ENCODE data around the gene LARP4B.

DNA sequence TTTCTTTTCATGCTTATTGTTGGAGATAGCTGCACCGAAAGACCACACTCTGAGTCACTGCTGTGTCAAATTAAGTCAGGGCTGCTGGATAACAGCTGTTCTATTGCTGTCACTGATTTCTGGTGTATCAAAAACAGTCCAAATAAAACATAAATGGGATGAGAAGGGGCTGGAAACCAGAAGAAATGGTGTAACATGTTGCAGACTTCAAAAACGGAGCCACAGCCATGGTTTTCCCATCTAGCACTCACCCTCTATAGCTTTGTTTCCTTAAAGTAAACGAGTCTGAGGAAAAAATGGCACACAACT, 138.8 kb downstream of the LARP4B start:
- TF ChIP-seq, protein P1, sequence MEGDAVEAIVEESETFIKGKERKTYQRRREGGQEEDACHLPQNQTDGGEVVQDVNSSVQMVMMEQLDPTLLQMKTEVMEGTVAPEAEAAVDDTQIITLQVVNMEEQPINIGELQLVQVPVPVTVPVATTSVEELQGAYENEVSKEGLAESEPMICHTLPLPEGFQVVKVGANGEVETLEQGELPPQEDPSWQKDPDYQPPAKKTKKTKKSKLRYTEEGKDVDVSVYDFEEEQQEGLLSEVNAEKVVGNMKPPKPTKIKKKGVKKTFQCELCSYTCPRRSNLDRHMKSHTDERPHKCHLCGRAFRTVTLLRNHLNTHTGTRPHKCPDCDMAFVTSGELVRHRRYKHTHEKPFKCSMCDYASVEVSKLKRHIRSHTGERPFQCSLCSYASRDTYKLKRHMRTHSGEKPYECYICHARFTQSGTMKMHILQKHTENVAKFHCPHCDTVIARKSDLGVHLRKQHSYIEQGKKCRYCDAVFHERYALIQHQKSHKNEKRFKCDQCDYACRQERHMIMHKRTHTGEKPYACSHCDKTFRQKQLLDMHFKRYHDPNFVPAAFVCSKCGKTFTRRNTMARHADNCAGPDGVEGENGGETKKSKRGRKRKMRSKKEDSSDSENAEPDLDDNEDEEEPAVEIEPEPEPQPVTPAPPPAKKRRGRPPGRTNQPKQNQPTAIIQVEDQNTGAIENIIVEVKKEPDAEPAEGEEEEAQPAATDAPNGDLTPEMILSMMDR (IDR thresholded peaks at IDR 0.05), result no peak
- TF ChIP-seq POLR2A (IDR thresholded peaks at IDR 0.05), result no peak
- TF ChIP-seq POLR2AphosphoS5 (IDR thresholded peaks at IDR 0.05), result no peak

All from gastroesophageal sphincter (tissue), 3 donors.